H1 (cell line): Measurements from ENCODE around the gene CENPV. TPM values are rescaled to one million over a fixed set of nuclear protein-coding genes. Genes with fewer than 3 reads are reported as not detected.

ENCODE experiments used
- ASH2L ChIP-seq: fragments of 200-600, 300-600 bp; sonication (generic); IDR thresholded peaks from one replicate; pipeline ENCODE4 v1.7.1; 2017; ENCODE audit warnings: low read length
- BCL11A ChIP-seq, 2 experiments: IDR thresholded peaks; one replicate each; pipeline ENCODE4 v1.6.1; 2011; ENCODE audit warnings: low read depth in 2 of 2, low read length in 2 of 2, mild to moderate bottlenecking in 2 of 2
- CEBPB ChIP-seq: IDR thresholded peaks from 2 replicates; pipeline ENCODE4 v1.6.1; 2012; ENCODE audit warnings: low read depth, low read length
- CHD2 ChIP-seq: IDR thresholded peaks from 2 replicates; pipeline ENCODE4 v1.6.1; 2012; ENCODE audit warnings: low read length, improper control_type of control experiment
- CTBP2 ChIP-seq: IDR thresholded peaks from 2 replicates; pipeline ENCODE4 v1.7.0; 2011; ENCODE audit warnings: borderline replicate concordance, mild to moderate bottlenecking, moderate library complexity, mixed read lengths, low read length; ENCODE audit not compliant: insufficient read depth, insufficient read length
- HDAC6 ChIP-seq: IDR thresholded peaks from one replicate; pipeline ENCODE4 v1.7.1; 2012; ENCODE audit warnings: low read depth, mild to moderate bottlenecking, inconsistent platforms, low read length, moderate library complexity
- KDM4A ChIP-seq: IDR thresholded peaks from one replicate; pipeline ENCODE4 v1.7.1; 2012; ENCODE audit warnings: low read depth, mild to moderate bottlenecking, moderate library complexity, low read length, inconsistent platforms; ENCODE audit not compliant: severe bottlenecking
- MAFK ChIP-seq: IDR thresholded peaks from 2 replicates; pipeline ENCODE4 v1.6.1; 2012; ENCODE audit warnings: low read depth, mild to moderate bottlenecking, improper control_type of control experiment, low read length
- POLR2AphosphoS5 ChIP-seq: IDR thresholded peaks from 2 replicates; pipeline ENCODE4 v1.6.1; 2011; ENCODE audit warnings: low read depth, low read length
- TCF12 ChIP-seq: IDR thresholded peaks from 2 replicates; pipeline ENCODE4 v1.6.1; 2011; ENCODE audit warnings: low read depth, mild to moderate bottlenecking, low read length
- polyA plus RNA-seq, 7 experiments: library from polyadenylated mRNA; depleted of rRNA in 3 of 7; stranded (reverse) in 5 of 7; unstranded in 2 of 7; fragments of >200 nt in 5 of 7; fragments of 200-250 nt in 2 of 7; gene quantifications; 1 replicate in 5 of 7; 2 replicates in 1 of 7; 4 replicates in 1 of 7; pipeline versions ENCODE4 v1.2.1 to v1.2.3, GENCODE V29; 2011 to 2013; ENCODE audit warnings: missing spikeins in 2 of 7, mixed read lengths in 2 of 7
- total RNA-seq: library from RNA; stranded (reverse); fragmentation: NEBNext Ultra II Directional; extraction: Animal tissue kit (Norgen Biotek cat#: 25700); gene quantifications from 2 replicates; pipeline ENCODE4 v1.2.1, GENCODE V29; 2021
- TF ChIP-seq, protein P1 (sequence below): fragments of 300-600 bp; sonication (generic); IDR thresholded peaks from 2 replicates; pipeline ENCODE4 v1.7.1; 2012; ENCODE audit warnings: low read length, moderate library complexity, mild to moderate bottlenecking, inconsistent platforms; ENCODE audit not compliant: insufficient replicate concordance

CENPV gene
- total and polyA plus RNA-seq, 2 of the 8 experiments (the other 6 are each of a cell fraction or from before 2014, with no cell fraction given), result 249 to 260 TPM

DNA sequence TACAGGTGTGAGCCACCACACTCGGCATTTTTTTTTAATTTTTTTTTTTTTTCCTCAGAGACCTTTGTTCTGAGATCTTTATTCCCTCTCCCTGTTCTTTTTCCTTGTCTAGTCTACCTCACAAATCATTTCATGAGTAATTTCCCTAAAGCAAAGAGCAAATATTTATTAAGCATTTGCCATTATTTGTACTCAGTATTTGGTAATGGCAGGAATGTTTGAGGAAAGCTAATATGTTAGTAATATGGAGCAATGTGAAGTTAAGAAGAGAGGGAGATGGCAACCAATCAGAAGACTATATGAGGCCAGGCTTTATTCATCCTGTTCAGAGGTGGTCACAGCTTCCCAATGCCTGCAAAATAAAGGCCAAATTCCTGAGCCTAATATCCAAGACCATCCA is 13.3 kb downstream of the CENPV start (continued):
- TF ChIP-seq, protein P1, sequence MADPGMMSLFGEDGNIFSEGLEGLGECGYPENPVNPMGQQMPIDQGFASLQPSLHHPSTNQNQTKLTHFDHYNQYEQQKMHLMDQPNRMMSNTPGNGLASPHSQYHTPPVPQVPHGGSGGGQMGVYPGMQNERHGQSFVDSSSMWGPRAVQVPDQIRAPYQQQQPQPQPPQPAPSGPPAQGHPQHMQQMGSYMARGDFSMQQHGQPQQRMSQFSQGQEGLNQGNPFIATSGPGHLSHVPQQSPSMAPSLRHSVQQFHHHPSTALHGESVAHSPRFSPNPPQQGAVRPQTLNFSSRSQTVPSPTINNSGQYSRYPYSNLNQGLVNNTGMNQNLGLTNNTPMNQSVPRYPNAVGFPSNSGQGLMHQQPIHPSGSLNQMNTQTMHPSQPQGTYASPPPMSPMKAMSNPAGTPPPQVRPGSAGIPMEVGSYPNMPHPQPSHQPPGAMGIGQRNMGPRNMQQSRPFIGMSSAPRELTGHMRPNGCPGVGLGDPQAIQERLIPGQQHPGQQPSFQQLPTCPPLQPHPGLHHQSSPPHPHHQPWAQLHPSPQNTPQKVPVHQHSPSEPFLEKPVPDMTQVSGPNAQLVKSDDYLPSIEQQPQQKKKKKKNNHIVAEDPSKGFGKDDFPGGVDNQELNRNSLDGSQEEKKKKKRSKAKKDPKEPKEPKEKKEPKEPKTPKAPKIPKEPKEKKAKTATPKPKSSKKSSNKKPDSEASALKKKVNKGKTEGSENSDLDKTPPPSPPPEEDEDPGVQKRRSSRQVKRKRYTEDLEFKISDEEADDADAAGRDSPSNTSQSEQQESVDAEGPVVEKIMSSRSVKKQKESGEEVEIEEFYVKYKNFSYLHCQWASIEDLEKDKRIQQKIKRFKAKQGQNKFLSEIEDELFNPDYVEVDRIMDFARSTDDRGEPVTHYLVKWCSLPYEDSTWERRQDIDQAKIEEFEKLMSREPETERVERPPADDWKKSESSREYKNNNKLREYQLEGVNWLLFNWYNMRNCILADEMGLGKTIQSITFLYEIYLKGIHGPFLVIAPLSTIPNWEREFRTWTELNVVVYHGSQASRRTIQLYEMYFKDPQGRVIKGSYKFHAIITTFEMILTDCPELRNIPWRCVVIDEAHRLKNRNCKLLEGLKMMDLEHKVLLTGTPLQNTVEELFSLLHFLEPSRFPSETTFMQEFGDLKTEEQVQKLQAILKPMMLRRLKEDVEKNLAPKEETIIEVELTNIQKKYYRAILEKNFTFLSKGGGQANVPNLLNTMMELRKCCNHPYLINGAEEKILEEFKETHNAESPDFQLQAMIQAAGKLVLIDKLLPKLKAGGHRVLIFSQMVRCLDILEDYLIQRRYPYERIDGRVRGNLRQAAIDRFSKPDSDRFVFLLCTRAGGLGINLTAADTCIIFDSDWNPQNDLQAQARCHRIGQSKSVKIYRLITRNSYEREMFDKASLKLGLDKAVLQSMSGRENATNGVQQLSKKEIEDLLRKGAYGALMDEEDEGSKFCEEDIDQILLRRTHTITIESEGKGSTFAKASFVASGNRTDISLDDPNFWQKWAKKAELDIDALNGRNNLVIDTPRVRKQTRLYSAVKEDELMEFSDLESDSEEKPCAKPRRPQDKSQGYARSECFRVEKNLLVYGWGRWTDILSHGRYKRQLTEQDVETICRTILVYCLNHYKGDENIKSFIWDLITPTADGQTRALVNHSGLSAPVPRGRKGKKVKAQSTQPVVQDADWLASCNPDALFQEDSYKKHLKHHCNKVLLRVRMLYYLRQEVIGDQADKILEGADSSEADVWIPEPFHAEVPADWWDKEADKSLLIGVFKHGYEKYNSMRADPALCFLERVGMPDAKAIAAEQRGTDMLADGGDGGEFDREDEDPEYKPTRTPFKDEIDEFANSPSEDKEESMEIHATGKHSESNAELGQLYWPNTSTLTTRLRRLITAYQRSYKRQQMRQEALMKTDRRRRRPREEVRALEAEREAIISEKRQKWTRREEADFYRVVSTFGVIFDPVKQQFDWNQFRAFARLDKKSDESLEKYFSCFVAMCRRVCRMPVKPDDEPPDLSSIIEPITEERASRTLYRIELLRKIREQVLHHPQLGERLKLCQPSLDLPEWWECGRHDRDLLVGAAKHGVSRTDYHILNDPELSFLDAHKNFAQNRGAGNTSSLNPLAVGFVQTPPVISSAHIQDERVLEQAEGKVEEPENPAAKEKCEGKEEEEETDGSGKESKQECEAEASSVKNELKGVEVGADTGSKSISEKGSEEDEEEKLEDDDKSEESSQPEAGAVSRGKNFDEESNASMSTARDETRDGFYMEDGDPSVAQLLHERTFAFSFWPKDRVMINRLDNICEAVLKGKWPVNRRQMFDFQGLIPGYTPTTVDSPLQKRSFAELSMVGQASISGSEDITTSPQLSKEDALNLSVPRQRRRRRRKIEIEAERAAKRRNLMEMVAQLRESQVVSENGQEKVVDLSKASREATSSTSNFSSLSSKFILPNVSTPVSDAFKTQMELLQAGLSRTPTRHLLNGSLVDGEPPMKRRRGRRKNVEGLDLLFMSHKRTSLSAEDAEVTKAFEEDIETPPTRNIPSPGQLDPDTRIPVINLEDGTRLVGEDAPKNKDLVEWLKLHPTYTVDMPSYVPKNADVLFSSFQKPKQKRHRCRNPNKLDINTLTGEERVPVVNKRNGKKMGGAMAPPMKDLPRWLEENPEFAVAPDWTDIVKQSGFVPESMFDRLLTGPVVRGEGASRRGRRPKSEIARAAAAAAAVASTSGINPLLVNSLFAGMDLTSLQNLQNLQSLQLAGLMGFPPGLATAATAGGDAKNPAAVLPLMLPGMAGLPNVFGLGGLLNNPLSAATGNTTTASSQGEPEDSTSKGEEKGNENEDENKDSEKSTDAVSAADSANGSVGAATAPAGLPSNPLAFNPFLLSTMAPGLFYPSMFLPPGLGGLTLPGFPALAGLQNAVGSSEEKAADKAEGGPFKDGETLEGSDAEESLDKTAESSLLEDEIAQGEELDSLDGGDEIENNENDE, result no peak
- TF ChIP-seq HDAC6 (no peak), KDM4A (no peak), CTBP2 (no peak), BCL11A (IDR thresholded peaks at IDR 0.05; ENCODE audit: low read depth in 2 of 2, low read length in 2 of 2) (no peak), TCF12 (no peak), MAFK (no peak), CEBPB (no peak), CHD2 (no peak), POLR2AphosphoS5 (no peak), ASH2L (no peak)
- TF ChIP-seq, all 59 proteins: peak for 0
